DMS 273 (cell line): Measurements from ENCODE around the gene DNAH17.

ENCODE experiments used
- DNase-seq: peaks from one replicate; lab custom pipeline; 2025; ENCODE audit not compliant: unreplicated experiment; lab: John Stamatoyannopoulos, UW

DNAH17 gene

DNA sequence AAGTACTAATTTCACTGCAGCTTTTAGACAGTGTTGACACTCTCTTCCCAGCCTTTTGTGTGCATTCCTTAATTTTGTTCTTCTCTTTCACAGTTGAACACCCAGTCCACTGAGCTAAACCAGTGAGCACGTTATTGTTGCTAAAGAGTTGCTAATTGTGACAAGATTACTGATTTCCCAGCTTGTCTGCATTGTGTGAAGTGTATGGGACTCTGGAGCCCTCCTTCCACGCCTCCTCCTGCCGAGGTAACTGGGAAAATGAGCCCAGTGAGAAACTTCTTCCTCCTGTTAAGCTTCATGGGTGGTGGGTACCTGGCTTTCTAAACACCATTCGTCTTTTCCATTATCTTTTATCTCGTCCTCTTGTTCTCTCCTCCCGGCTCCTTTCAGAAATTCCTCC, 29.8 kb upstream of the DNAH17 start:
- DNase-seq, result no peak

GRCh38 chr17:78605886-78606285, 28.7 kb upstream of the DNAH17 start:
- DNase-seq, result no peak

DNA sequence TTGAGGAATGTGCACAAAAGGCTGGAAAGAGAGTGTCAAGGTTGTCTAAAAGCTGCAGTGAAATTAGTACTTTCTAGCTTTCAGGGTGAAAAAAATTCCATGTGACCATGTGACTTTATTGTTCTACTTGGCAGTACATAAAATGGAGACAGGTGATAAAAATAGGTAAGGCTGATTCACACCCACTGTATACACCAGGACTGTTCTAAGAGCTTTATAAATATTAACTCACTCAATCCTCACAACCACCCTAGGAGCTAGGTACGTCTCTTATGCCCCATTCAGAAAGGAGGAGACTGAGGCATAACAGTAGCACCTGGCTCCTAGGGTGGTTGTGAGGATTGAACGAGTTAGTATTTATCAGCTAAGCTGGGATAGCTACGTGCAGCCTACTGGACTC, 28.2 kb upstream of the DNAH17 start:
- no peak for DNase-seq

DNA sequence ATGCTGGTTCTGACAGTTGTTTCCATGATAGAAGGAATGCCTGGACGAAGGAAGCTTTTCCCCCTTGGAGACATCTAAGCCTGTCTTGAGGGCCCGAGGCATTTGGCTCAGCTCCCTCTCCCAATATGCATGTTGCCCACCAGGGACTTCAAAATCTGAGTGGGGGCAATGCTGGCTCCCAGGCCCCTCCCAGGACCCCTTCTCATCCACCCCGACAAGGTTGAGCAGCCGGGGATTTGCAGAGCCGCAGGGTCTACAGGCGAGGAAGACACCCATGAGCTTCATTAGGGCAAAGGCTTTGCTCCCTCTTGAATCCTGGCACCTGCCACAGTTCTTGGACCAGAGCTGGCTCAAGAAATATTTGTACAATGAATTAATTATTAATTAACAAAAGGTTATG, 25.1 kb upstream of the DNAH17 start:
- no peak for DNase-seq

GRCh38 chr17:78601577-78602190, 24.5 kb upstream of the DNAH17 start:
- DNase-seq, result no peak

DNA sequence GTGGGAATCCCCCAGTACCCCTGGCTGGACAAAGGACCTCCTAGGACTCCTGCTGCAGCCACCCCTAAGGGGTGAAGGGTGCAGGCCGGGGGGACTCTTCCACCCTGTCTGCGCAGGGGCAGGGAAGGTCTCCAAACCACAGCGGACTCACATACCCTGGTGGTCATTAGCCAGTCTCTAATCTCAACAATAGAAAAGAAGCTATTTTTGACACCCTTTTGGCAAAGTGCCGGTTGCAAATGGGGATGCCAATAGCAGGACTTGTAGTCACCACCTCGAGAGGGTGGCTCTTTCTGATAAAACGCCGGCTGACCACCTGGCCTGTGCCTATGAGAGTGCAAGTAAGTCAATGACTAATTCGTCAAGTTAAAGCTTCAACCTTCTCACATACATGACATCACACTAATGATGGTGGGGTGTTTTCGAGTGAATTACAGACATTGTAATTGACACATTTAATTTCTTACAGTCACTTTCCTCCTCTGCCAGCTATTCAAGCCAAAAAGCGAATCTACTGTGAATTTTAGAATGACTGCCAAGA, 23.1 kb upstream of the DNAH17 start:
- peak; percentile 51 for DNase-seq

DNA sequence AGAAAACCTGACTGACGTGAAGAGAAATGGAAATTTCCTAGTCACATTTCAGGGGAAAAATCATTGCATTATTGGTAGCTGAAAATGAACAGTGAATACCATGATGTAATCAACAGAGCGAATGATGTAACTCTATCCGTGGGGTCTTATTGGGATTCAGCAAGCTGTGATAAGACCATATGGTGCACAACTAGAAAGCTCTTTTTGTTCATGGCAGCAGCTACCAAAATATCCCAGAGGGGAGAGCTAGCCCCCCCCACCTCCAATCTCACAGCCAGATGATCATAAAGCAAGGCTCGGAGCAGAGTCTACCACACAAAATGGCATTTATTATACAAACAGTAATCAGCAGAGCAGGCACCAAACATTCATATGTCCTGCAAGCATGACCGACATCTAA, 22.2 kb upstream of the DNAH17 start:
- DNase-seq, result peak; percentile 94

DNA sequence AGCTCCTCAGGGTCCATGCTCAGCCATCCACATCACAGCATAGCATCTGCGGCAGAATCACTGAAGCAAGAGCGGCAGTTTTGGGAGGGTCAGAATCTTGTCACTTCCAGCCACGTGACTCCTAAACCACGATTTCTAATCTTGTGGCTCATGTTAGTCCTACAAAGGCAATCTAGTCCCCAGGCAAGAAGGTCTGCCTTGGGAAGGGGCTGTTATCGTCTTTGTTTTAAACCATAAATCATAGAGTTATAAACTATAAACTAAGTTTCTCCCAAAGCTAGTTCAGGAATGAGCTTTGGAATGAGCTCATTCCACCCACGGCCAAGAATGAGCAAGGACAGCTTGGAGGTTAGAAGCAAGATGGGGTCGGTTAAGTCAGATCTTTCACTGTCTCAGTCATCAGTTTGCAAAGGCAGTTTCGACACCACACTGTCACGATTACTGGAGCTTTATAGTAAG, 20.8 kb upstream of the DNAH17 start:
- DNase-seq, result no peak

GRCh38 chr17:78596871-78597764, 19.9 kb upstream of the DNAH17 start:
- DNase-seq, result peak; percentile 46

DNA sequence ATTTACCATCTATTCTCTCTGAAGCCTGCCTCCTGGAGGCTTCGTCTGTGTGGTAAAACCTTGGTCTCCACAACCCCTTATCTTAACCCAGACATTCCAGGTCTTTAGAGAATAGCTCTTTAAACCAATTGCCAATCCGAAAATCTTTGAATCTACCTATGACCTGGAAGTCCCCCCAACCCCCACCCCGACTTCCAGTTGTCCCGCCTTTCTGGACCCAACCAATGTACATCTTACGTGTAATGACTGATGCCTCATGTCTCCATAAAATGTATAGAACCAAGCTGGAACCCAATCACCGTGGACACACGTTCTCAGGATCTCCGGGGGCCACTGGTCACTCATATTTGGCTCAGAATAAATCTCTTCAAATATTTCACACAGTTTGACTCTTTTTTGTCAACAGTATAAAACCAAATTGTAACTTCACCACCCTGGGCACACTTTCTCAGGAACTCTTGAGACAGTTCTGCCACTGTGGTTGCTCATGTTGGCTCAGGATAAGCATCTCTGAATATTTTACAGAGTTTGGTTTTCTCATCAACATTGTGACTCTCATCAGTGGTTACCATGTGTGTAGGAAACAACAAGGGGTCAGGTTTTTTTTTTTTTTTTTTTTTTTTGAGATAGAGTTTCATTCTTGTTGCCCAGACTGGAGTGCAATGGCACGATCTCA, 18.1 kb upstream of the DNAH17 start:
- DNase-seq, result no peak

DNA sequence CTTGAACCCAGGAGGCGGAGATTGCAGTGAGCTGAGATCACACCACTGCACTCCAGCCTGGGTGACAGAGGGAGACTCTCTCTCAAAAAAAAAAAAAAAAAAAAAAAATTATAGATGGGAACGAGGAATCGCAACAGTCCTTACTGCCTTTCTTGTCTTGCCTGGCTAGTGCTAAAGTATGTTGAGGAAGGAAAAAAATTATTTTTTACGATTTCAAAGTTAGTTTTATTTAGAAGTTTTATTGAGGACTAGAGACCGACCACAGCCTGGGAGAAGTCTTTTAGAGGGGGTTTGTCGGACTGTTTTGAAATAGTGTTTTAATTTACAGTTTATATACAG, 15.8 kb upstream of the DNAH17 start:
- no peak for DNase-seq

DNA sequence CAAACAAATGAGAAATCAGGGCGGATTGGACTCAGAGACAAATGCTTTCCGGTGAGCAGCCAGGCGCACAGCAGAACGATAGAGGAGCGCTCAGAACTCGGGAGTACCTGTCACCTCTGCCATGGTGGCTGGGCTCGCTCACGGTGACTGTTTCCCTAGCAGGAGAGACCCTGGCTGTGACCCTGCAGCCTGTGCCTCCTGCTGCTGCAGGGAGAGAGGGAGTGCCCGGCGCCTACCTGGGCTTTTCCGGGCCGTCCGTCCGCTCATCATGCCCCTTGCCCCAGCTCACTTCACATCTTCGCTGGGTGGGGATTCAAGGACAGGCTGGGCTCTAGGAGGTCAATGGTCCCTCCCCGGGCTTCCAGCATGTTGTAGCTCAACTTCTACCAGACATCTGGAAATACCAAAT, 14.1 kb upstream of the DNAH17 start:
- DNase-seq, result no peak

- DNase-seq, result no peak
Measured at GRCh38 chr17:78589885-78590284, 12.7 kb upstream of the DNAH17 start.

GRCh38 chr17:78589031-78589675, 12.0 kb upstream of the DNAH17 start:
- no peak for DNase-seq

GRCh38 chr17:78588258-78589030, 11.2 kb upstream of the DNAH17 start:
- no peak for DNase-seq

GRCh38 chr17:78585006-78585630, 7.9 kb upstream of the DNAH17 start:
- no peak for DNase-seq

DNA sequence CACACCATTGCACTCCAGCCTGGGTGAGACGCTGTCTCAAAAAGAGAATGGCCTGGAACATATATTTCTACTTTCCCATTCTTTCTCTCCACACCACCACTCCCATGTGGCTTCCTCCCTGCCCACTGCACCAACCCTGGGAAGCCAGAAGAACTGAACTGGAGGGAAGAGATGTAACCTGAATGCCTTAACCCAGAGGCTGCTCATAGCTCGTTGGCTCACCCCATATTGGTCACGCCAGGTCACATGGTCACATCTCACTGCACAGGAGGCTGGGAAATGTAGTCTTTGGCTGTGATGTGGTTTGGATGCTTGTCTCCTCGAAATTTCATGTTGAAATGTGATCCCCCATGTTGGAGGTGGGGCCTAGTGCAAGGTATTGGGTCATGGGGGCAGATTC, 5.9 kb upstream of the DNAH17 start:
- DNase-seq, result peak; percentile 48

DNA sequence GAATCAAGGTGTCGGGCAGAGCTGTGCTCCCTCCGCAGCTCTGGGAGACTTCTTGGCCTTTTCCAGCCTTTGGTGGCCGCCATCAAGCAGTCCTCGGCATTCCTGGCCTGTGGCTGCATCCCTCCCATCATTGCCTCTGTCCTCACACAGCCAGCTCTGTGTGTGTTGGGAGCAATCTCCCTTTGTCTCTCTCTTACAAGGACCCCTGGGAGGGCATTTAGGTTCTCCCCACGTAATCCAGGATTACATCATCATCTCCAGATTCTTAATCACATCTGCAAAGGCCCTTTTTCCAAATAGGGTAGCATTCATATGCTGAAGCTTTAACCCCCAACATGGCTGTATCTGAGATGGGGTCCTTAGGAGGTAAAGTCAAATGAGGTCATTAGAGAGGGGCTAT, 4.1 kb upstream of the DNAH17 start:
- no peak for DNase-seq

- DNase-seq, result no peak
Measured at GRCh38 chr17:78580277-78580804, 3.1 kb upstream of the DNAH17 start.
